BJ (cell line): ENCODE results near the gene ASPHD1. TPM values are rescaled to one million over a fixed set of nuclear protein-coding genes. Genes with fewer than 3 reads are reported as not detected.

Experiments used
- CTCF ChIA-PET: fragments of 350-600 bp; formaldehyde crosslinking; extraction: SDS; loops from one replicate; lab custom pipeline; 2021; ENCODE audit warnings: antibody characterized with exemption, inconsistent platforms; lab: Yijun Ruan, JAX
- POLR2A ChIA-PET: fragments of 300-600 bp; sonication (Branson Sonifier 250); formaldehyde crosslinking; extraction: SDS; loops from one replicate; lab custom pipeline; 2021; ENCODE audit warnings: antibody characterized with exemption; lab: Charles Lee
- DNase-seq: peaks from one replicate; pipeline ENCODE4 v3.0.0-alpha.2; 2011; ENCODE audit warnings: low read depth
- H3K27me3 ChIP-seq: 2 replicates; pipeline ENCODE4 v1.6.0; 2011; ENCODE audit warnings: low read length; ENCODE audit not compliant: control insufficient read depth, insufficient read depth
- H3K36me3 ChIP-seq: 2 replicates; pipeline ENCODE4 v1.5.1; 2011; ENCODE audit warnings: low read length; ENCODE audit not compliant: control insufficient read depth, insufficient read depth
- H3K4me3 ChIP-seq: 2 replicates; pipeline ENCODE4 v1.5.1; 2011; ENCODE audit warnings: low read depth, mild to moderate bottlenecking, control low read depth, low read length
- polyA plus RNA-seq: library from polyadenylated mRNA; depleted of rRNA; stranded (reverse); fragments of >200 nt; gene quantifications from 2 replicates; pipeline ENCODE4 v1.2.3, GENCODE V29; 2011; rRNA removed
- TF ChIP-seq, protein P1 (sequence below): IDR thresholded peaks from 2 replicates; pipeline ENCODE4 v1.5.1; 2011; ENCODE audit warnings: low read depth, mild to moderate bottlenecking, control low read depth, inconsistent platforms, low read length, moderate library complexity; ENCODE audit not compliant: insufficient read depth

The ASPHD1 gene
- polyA plus RNA-seq, 1 experiment = 6.9 TPM

DNA sequence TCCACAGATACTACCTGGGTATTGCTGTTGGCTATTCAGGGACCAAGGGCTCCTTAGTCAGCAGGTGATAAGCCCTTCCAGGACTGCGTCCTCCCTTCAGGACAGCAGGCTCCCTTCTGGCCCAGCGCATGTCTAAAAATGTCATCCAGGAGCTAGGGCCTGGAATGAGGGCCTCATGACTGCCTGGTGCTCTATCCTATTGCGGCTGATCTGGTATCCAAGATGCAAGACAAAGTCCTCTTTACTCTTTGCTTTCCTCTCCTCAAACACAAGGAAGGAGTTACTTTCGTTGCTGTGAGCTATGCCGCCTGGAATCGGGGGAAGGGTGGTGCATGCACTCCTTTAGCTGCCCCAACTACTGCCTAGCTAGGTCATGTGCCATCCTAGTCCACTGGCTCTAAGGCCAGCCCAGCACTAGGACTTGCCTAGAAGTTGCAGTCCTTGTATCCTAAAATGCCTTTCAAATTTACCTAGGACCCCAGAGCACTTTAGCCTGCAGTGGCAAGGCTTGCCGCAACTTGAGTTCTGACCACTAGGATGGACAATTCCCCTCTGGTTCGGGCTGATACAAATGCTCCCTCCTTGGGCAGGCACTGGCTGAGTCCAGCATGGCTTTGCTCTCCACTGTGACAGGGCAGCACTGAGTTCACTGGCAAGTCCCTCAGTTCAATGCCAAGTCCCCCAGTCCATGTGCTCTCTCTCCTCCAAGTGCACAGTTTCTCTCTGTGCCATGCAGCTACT, 51.5 kb downstream of the ASPHD1 start:
- POLR2A ChIA-PET = interaction anchor here (0.9 kb wide), 1 partner anchor 10 kb away, joined by 3 read pairs; the partner anchor contains the start of gene TMEM219
- Histone ChIP-seq H3K36me3 (no peaks in the 10 kb centered on the region), H3K27me3 (no peaks in the 10 kb centered on the region), H3K4me3 (no peak overlapping the region)
- CTCF ChIA-PET = interaction anchor here (0.6 to 1.7 kb wide), 3 partner anchors 10 to 13 kb away, joined by 3 to 8 read pairs (median 3); partner anchors contain the start of gene TMEM219
- TF ChIP-seq, protein P1, sequence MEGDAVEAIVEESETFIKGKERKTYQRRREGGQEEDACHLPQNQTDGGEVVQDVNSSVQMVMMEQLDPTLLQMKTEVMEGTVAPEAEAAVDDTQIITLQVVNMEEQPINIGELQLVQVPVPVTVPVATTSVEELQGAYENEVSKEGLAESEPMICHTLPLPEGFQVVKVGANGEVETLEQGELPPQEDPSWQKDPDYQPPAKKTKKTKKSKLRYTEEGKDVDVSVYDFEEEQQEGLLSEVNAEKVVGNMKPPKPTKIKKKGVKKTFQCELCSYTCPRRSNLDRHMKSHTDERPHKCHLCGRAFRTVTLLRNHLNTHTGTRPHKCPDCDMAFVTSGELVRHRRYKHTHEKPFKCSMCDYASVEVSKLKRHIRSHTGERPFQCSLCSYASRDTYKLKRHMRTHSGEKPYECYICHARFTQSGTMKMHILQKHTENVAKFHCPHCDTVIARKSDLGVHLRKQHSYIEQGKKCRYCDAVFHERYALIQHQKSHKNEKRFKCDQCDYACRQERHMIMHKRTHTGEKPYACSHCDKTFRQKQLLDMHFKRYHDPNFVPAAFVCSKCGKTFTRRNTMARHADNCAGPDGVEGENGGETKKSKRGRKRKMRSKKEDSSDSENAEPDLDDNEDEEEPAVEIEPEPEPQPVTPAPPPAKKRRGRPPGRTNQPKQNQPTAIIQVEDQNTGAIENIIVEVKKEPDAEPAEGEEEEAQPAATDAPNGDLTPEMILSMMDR = no peak
- DNase-seq = no peak

Other genes starting within 250 kb of the ASPHD1 start
- 0.04 TPM in 1 of 2 replicates, not detected in the other for gene SPN, start 237.2 kb upstream of the ASPHD1 start, polyA plus RNA-seq
- 4.2 and 4.7 TPM in 2 replicates for gene QPRT, start 221.3 kb upstream of the ASPHD1 start, polyA plus RNA-seq
- not detected in 2 replicates for gene C16orf54, start 154.5 kb upstream of the ASPHD1 start, polyA plus RNA-seq
- not detected in 2 replicates for gene ZG16, start 122.2 kb upstream of the ASPHD1 start, polyA plus RNA-seq
- gene KIF22, start 109.7 kb upstream of the ASPHD1 start, polyA plus RNA-seq = 43.0 and 68.3 TPM in 2 replicates
- gene MAZ, start 94.0 kb upstream of the ASPHD1 start, polyA plus RNA-seq = 105 and 172 TPM in 2 replicates
- 4.5 and 7.6 TPM in 2 replicates for gene PRRT2, start 88.3 kb upstream of the ASPHD1 start, polyA plus RNA-seq
- 13.9 and 15.6 TPM in 2 replicates for gene PAGR1, start 84.3 kb upstream of the ASPHD1 start, polyA plus RNA-seq
- gene MVP, start 80.0 kb upstream of the ASPHD1 start, polyA plus RNA-seq = 219 and 368 TPM in 2 replicates
- gene CDIPT, start 37.3 kb upstream of the ASPHD1 start, polyA plus RNA-seq = 148 and 225 TPM in 2 replicates
- gene SEZ6L2, start 938 bp upstream of the ASPHD1 start, polyA plus RNA-seq = 8.1 and 19.3 TPM in 2 replicates
- 8.2 and 12.3 TPM in 2 replicates for gene KCTD13, start 25.7 kb downstream of the ASPHD1 start, polyA plus RNA-seq
- gene TMEM219, start 61.6 kb downstream of the ASPHD1 start, polyA plus RNA-seq = 112 and 146 TPM in 2 replicates
- 17.4 and 24.3 TPM in 2 replicates for gene TAOK2, start 73.4 kb downstream of the ASPHD1 start, polyA plus RNA-seq
- 7.7 and 9.6 TPM in 2 replicates for gene HIRIP3, start 95.1 kb downstream of the ASPHD1 start, polyA plus RNA-seq
- gene INO80E, start 95.8 kb downstream of the ASPHD1 start, polyA plus RNA-seq = 34.5 and 35.6 TPM in 2 replicates
- gene DOC2A, start 110.5 kb downstream of the ASPHD1 start, polyA plus RNA-seq = 0.26 and 0.64 TPM in 2 replicates
- not detected in 2 replicates for gene C16orf92, start 122.7 kb downstream of the ASPHD1 start, polyA plus RNA-seq
- 0.06 and 0.13 TPM in 2 replicates for gene TLCD3B, start 130.8 kb downstream of the ASPHD1 start, polyA plus RNA-seq
- gene ALDOA, start 165.3 kb downstream of the ASPHD1 start, polyA plus RNA-seq = 754 and 1,788 TPM in 2 replicates
- gene PPP4C, start 175.5 kb downstream of the ASPHD1 start, polyA plus RNA-seq = 143 and 209 TPM in 2 replicates
- gene TBX6, start 191.4 kb downstream of the ASPHD1 start, polyA plus RNA-seq = 0.04 TPM in 2 replicates
- gene YPEL3, start 195.7 kb downstream of the ASPHD1 start, polyA plus RNA-seq = 34.6 and 49.1 TPM in 2 replicates
- gene GDPD3, start 213.0 kb downstream of the ASPHD1 start, polyA plus RNA-seq = 1.2 and 2.0 TPM in 2 replicates
- gene MAPK3, start 222.7 kb downstream of the ASPHD1 start, polyA plus RNA-seq = 94.8 and 168 TPM in 2 replicates